ENCODE measurements around the gene CELF6.

Gene CELF6

GRCh38 chr15:72319985-72320671 is at the start of gene CELF6:
Gene CELF6 (minus strand): TSS chr15:72320157. CDS start chr15:72319874, 283 bp downstream.
- peak; percentile 71 for DNase-seq (ENCODE audit: low read depth)

- DNase-seq (ENCODE audit: low read depth), result no peak
Observed at GRCh38 chr15:72368899-72369298, 48.9 kb upstream of the CELF6 start.

GRCh38 chr15:72368325-72368724 is 48.4 kb upstream of the CELF6 start:
- no peak for DNase-seq (ENCODE audit: low read depth)

- DNase-seq (ENCODE audit: low read depth), result no peak
Observed at GRCh38 chr15:72365844-72366243, 45.9 kb upstream of the CELF6 start.

GRCh38 chr15:72361176-72361575 is 41.2 kb upstream of the CELF6 start:
- no peak for DNase-seq (ENCODE audit: low read depth)

- DNase-seq (ENCODE audit: low read depth), result peak; percentile 58
Observed at GRCh38 chr15:72358650-72359171, 38.8 kb upstream of the CELF6 start.

GRCh38 chr15:72358121-72358520 is 38.2 kb upstream of the CELF6 start:
- DNase-seq (ENCODE audit: low read depth), result no peak

- DNase-seq (ENCODE audit: low read depth), result no peak
Observed at GRCh38 chr15:72354496-72354895, 34.5 kb upstream of the CELF6 start.

- no peak for DNase-seq (ENCODE audit: low read depth)
Observed at GRCh38 chr15:72353266-72353665, 33.3 kb upstream of the CELF6 start.

- DNase-seq (ENCODE audit: low read depth), result peak; percentile 22
Observed at GRCh38 chr15:72345806-72346205, 25.8 kb upstream of the CELF6 start.

GRCh38 chr15:72345280-72345679 is 25.3 kb upstream of the CELF6 start:
- no peak for DNase-seq (ENCODE audit: low read depth)

- DNase-seq (ENCODE audit: low read depth), result no peak
Observed at GRCh38 chr15:72344602-72345001, 24.6 kb upstream of the CELF6 start.

GRCh38 chr15:72342385-72342784 is 22.4 kb upstream of the CELF6 start:
- DNase-seq (ENCODE audit: low read depth), result peak; percentile 26

GRCh38 chr15:72341361-72341760 is 21.4 kb upstream of the CELF6 start:
- peak; percentile 16 for DNase-seq (ENCODE audit: low read depth)

- DNase-seq (ENCODE audit: low read depth), result peak; percentile 29
Observed at GRCh38 chr15:72340366-72340765, 20.4 kb upstream of the CELF6 start.

- DNase-seq (ENCODE audit: low read depth), result peak; percentile 94
Observed at GRCh38 chr15:72339777-72340177, 19.8 kb upstream of the CELF6 start.

- peak; percentile 93 for DNase-seq (ENCODE audit: low read depth)
Observed at GRCh38 chr15:72338617-72339321, 18.8 kb upstream of the CELF6 start.

GRCh38 chr15:72338148-72338547 is 18.2 kb upstream of the CELF6 start:
- DNase-seq (ENCODE audit: low read depth), result no peak

- no peak for DNase-seq (ENCODE audit: low read depth)
Observed at GRCh38 chr15:72334842-72335241, 14.9 kb upstream of the CELF6 start.

- no peak for DNase-seq (ENCODE audit: low read depth)
Observed at GRCh38 chr15:72331021-72331420, 11.1 kb upstream of the CELF6 start.

- DNase-seq (ENCODE audit: low read depth), result no peak
Observed at GRCh38 chr15:72323752-72324151, 3.8 kb upstream of the CELF6 start.

GRCh38 chr15:72319360-72319984 is 485 bp downstream of the CELF6 start:
- DNase-seq (ENCODE audit: low read depth), result peak; percentile 41

GRCh38 chr15:72318408-72318942 is 1.5 kb downstream of the CELF6 start:
- no peak for DNase-seq (ENCODE audit: low read depth)
